Stimulated activated CD8-positive, alpha-beta memory T cell treated with anti-CD3 and anti-CD28 coated beads, Interleukin-2, amount 100 ng/mL, for 1 hour (primary cell): ENCODE measurements around the gene ZNF436.
"Not testable (repeated sequence)": the region's sequence is repeated elsewhere in the genome, so short reads cannot be mapped to it uniquely, and the experiment has no call there.

Experiments
- DNase-seq, 2 donors: peaks; one replicate each; pipeline ENCODE4 v3.0.0-alpha.2; 2020; ENCODE audit warnings: low read depth in 2 of 2

ZNF436 gene

DNA sequence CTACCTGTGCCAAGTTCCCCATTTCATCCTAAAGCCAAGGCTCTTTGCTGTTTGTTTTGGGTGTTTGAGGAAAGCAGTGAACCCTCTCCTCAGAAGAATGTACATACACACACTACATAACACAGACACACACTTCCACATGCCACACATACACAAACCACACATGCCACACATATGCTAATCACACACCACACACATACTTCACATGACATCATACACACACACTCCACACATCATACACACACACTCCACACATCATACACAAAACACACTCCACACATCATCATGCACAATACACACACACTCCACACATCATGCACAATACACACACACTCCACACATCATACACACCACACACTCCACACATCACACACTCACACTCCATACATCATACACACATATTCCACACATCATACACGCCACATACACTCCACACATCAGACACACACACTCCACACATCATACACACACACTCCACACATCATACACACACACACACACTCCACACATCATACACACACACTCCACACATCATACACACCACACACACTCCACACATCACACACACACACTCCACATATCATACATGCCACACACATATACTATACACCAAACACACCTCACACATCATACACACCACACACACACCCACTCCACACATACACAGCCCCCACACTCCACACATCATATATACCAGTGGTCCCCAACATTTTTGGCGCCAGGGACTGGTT lies 22.7 kb upstream of the ZNF436 start:
- DNase-seq: no peak

DNA sequence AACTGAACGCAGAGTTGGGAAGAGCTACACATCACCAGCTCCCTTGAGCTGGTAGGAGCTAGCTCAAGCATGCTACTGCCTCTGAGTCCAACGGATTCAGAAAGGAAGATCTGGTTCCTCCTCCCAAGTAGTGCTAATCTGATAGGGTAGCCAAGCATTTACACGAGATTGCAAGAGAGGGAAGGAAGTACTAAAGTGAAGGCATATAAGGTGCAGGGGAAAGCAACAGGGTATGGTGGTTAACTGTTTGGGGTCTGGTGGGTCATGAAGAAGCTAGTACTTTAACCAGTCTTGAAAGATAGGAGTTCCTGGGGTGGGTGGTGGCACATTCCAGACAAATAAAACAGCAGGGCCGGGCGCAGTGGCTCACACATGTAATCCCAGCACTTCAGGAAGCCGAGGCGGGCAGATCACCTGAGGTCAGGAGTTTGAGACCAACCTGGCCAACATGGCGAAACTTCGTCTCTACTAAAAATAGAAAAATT lies 20.2 kb upstream of the ZNF436 start:
- DNase-seq: no peak

DNA sequence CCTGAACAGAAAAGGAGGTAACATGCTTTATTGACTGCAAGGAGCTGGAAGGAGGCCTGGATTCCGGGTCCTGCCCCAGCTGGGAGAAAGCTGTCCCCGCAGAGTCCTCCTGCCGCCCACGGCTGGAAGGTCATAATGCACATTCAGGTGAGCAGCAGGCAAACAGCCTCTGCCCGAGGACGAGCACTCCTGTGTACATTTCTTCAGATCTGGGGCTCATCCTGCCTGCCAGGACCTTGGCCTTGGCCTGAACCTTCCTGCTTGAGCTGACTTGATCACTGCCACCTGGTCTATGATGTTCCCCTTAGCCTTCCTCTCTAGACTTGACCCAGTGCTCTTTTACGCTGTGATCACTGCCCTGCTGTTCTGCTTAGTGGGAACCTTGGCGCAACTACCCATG lies 17.9 kb upstream of the ZNF436 start:
- DNase-seq: no peak

DNA sequence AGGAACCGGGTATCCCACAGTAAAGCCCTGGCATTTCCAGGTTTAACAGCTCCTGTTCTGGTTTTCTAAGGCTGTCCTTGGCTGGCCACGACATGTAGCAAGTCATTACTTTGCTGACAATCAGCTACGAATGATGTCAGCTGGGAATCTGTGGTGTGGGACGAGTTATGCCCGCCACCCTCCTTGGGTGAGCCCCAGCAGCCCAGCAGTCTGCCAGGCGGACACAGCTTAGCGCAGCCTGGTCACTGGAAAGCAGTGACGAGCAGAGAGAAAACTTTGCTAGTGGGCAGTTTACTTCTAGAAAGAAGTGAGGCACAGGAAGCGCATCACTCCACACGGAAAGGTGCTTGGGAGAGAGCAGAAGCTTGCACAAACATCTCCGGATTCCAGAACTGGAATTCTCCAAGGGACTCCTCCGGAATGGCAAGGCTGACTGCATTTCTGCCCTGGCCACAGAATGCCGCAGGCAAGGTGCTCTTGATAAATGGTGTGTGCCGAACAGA lies 15.5 kb upstream of the ZNF436 start:
- no peak for DNase-seq

DNA sequence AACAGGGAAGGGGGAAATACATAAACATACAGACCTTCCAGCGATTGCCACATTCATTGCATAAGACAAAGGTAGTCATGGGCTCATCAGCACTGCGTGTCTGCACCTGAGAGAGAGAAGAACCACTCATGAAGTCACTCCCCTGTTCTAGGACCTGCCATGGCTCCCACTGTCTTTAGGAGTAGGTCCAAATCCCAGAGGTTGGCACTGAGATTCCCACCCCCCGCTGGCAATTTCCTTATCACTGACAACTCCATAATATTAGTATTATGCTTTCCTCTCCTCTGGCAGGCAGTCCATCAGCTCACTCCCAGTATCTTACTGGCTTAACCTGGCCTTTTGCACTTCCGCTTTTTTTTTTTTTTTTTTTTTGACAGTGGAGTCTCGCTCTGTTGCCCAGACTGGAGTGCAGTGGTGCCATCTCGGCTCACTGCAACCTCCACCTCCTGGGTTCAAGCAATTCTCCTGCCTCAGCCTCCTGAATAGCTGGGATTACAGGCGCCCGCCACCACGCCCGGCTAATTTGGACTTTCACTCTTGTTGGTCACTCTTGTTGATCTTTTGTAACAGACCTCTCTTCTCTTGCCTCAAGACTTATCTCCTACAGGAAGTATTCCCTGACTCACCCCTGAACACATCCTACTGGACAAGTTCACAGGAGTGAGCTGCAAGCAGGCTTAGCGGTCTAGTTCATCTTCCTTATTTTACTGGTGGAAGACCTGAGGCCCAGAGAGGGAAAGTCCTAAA lies 14.8 kb upstream of the ZNF436 start:
- DNase-seq: no peak

DNA sequence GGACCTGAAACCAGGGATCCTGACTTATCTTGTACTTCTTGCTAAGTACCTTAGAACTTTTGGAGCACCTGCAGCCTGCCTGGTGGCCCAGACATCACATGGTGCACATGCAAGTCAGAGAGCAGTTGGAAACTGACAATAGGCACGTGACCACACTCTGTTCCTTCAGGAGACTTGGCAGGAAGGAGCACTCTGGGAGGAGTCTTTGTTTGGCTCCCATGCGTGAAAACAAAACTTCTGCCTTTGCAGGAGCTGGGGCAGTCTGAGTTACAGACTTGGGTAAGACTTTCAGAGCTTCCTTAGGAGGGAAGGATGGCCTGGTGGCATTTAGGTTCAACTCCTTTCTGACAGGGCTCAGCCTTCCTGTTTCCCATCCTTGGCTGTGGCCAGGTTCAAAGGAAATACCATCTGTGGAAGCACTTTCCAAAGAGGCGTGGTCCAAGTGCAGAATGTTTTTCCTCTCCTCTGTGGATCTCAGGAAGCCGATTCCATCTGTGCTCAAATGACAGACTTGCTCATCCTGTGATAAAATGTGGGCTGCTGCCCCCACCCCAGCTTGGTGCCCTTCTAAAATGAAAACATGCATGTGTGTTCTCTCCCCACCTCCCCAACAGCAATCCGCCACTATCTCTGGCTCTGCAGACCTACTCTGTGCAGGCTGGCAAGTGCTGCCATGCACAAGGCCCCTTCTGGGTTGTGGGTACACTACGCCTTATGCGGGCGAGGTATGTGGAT lies 14.1 kb upstream of the ZNF436 start:
- DNase-seq: no peak

DNA sequence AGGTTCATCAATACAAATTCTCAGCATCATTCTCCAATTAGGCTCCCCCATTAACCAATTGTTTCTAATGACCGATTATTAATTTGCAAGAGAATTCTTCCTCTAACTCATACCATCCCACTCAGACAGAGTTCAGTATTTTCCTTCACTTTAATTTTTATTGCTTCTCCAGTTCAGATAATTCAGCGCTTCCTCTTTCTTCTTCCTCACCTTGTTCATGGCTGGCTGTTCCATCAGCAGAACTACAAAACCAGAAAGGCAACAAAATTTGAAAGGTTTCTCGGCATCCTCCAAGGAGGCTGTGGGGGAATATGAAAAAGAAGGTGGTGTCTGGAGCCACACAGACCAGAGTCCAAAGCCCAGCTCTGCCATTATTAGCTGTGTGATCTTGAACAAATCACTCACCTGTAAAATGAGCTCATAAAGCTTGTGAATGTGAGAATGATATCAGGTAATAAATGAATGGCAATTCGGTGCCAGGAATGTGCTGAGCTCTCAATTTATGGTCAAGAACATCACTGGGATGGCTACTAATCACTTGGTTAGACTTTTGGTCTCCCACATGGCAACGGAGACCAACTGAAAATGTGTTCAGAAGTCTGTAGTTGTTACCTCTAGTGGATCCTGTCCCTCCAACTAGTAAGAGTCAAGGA lies 11.7 kb upstream of the ZNF436 start:
- DNase-seq: no peak

DNA sequence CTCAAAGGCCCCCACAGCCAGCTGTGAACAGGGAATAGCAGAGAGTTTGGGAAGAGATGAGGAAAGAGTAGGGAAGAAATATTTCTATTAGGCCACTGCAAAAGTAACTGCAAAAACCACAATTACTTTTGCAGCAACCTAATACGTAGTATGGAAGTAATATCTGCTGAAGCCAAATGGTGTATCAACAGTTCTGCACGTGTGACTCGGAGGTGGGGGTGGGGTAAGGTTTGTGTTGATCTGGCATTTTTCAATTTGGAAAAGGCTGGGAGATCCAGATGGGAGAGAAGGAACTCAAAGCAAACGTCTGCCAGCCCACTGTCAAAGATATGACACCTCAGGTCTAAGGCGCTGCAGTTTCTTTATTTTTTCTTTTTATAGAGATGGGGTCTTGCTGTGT lies 11.1 kb upstream of the ZNF436 start:
- DNase-seq: no peak

DNA sequence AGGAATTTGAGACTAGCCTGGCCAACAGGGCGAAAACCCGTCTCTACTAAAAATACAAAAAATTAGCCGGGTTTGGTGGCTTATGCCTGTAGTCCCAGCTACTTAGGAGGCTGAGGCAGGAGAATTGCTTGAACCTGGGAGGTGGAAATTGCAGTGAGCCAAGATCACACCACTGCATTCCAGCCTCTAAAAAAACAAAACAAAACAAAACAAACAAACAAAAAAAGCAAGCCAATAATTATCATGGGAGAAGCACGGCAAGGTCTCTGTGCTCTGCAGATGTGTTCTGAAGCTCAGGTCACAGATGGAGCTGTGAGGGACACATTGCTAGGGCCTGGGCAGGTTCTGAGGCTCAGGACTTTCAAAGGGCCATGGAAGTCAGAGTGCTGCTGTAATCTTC lies 10.6 kb upstream of the ZNF436 start:
- not testable (repeated sequence) for DNase-seq

DNA sequence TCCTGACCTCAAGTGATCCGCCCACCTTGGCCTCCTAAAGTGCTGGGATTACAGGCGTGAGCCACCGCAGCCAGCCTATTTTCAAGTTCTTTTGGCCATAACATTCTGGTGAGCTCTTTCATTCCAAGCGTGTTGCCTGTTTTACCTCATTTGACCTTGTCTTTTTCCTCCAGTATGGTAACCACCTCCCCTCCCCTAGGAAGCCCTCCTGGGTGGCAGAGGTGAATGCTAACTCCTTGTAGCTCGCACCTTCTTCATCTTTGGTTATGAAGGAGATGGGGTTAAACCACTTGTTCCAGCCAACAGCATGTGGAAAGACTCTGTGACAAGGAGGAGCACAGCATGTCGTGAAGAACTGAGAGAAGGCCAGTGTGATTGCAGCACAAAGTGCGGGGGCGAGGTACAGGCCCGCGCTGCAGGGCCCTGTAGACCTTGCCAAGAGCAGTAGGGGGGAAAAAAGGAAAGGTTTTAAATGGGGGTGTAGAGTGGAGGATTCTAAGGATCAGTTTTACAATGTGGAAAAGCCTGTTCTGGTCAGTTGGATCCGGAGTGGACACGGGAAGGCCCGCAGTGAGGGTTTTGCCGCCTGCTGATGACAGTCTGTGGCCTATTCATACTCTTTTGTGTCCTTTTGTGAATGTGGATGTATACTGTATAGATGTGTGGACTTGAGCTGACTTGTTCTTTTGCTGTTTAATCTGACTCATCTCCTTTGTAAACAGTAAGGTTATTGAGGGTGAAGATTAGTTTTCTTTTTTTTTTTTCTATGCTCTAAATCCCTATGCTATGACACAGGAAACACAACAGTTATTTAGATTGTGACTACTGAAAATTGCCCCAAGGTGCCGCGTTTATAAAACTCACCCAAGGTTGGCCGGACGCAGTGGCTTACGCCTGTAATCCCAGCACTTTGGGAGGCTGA lies 7.5 kb upstream of the ZNF436 start:
- DNase-seq: no peak

DNA sequence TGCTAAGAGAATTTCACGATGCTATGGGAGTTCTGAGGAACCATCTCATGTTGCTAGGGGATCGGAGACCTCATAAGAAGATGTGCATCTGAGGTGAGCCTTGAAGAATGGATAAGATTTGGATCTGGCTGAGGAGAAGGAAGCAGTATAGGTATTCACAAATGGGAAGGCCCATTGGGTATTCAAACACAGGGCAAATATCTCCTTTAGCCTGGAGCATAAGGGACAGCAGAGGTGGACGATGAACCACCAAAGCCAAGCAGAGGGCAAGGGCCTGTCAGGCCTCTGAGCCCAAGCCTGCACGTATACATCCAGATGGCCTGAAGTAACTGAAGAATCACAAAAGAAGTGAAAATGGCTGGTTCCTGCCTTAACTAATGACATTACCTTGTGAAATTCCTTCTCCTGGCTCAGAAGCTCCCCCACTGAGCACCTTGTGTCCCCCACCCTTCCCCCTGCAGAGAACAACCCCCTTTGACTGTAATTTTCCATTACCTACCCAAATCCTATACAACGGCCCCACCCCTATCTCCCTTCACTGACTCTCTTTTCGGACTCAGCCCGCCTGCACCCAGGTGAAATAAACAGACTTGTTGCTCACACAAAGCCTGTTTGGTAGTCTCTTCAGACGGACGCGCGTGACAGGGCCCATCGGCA lies 4.6 kb upstream of the ZNF436 start:
- DNase-seq: not testable (repeated sequence)

DNA sequence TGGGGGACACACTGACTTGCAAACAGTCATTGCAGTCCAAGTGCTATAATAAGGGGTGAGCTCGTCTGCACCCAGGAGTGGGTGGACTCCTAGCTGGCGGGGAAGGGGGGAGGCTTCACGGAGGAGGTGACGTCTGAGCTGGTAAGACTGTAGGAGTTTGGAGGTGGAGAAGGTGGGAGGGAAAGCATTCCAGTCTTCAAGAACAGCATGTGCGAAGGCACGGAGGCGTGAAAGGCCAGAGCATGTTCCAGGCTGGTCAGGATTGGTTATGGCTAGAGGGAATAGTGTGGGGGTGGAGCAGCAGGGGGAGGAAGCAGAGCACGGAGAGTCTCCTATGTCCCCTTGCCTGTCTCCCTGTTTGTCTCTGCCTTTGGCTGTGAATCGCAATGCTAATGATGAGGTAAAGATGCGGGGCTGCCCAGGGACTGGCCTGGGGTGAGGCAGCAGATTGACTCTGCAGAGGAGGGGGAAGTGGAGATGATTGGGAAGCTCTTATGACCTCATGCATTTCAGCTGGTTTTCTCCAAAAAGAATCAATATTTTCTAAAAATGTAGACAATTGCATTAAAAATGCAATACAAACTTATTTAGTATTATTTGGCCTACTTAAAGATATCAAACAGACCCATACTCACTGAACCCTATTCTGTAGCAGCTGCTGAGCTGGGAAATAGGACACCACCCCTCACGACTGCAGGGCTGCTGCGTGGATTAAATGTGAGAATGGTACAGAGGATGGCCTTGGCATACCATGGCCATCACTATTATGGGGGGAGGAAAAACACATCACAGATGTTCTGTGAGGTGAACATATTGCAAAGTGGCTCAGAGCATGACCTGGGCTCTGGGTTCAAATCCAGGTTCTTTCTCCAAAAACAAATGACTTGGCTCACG lies 2.6 kb upstream of the ZNF436 start:
- DNase-seq: no peak

DNA sequence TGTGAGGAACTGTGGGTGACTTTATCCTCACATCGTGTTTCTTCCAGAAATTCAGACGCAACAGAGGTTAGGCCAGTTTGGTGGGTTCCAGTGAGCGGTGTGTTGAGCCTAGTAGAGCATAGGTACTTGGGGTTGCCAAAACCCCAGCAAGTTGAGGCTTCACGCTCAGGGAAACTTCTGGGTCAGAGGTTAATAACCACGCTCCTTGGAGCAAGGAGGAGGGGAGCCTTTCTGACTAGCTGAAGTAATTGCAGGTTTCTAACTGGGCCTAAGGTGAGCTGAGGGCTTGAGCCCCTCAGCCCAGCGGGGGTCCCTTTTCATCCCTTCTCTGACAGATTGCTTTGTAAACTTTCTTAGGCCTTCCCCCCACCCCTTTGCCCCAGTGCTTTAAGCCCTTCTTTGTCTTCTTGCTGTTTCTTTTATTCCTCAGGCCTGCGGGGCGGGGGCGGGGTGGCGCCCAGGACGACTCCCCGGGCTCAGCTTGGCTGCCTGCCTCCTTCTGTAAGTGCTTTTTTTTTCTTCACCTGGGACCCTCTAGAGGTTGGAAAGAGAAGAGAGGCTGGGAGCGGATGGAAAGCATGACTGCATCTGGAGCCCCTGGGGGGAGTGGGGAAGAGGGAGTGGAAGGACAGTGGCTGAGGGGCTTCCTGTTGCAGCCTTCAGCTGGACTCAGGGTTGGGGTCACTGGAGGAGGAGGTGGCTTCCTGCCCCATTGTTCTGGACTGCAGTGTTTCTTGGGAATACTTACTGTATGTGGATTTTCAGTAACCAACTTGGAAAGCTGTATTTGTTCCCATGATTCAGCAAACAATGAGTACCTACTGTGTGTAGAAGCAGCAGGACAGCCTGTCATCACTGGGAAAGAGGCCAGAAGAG lies 1.3 kb upstream of the ZNF436 start:
- DNase-seq: no peak

DNA sequence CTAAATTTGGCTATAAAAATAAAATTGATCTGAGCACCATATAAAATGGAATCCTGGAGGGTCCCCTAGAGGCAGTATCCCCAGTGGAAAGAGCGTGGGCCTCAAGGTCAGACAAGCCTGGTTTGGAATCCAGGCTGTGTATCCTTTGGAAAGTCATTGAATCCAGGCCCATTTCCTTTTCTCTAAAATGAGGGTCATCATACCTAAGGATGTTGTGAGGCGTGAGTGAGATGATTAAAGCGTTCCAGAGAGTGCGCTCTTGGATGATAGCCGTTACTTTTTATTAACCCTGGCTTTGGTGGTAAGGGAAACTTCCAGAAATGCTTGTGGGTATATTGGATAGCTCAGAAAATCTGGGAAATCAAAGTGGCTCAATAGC lies 683 bp upstream of the ZNF436 start:
- no peak for DNase-seq

DNA sequence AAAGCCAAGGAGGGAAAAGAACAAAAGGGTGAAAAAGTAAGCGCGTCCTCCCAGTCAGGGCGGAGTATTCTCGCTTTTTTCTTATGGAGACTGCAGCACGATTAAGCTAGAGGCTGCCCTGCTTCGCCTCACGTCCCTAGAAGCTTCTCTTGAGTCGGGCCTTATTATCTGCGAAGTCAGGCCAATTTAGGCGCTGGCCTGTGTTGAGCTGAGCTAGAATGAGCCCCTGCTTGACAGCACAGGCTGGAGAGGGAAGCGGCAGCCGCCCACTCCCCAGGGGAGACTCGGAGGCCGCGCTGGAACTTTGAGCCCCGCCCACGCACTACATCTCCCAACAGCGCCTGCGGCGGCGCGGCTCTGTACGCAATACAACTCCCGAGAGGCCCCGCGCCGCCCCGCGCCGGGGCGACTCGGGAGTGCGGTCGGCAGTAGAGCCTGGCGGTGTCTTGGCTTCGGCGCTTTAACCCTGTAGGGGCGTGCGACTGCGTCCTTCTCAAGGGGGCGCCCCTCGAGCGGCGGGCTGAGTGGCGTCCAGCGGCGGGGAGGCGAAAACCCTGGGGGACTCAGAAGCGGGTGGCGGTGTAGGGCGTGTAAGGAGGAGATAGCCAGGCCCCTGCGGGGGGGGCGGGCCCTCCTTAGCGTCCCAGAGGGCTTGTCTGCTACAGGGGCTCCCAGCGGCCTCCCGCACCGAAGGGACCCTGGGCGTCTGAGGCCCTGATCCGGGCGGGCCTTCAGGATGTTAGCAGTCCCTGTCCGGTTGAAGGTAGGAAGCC lies 888 bp downstream of the ZNF436 start:
- peak; percentile 64 to 81 for DNase-seq

DNA sequence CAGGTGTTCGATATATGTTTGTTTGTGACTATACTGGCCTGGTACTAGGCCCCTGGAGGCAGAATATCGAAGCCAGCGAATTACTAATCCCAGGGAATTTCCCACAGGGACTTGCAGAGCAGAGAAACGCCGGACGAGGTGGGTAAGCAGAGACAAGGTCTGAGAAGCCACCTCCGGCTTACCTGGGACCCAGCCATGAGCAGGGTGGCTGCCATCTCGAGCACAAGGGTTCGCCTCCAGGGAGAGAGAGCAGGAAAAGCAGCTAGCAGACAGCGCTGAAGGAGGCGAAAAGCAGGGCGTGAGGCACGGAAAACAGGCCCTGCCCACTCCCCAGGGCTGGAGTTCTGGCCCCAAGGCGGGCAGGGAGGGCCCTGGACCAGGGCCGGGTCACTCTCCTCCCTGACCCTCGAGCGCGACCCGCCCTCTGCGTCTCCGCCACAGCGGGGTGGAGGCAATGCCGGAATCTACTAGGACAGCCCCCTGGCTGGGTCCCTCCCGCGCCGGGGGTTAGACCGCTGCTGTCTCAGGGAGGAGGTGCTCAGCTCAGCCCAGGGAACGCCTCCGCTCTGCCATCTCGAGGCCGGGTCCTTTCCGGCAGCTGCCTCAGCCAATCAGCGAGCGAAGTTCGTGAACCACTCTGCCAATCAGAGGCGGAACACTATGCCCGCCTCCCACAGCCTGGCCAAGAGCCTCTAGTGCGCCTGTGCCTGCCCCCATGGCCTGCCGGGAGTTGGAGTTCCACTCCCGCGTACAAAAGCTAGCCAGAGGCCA lies 1.7 kb downstream of the ZNF436 start:
- peak; percentile 95 for DNase-seq

DNA sequence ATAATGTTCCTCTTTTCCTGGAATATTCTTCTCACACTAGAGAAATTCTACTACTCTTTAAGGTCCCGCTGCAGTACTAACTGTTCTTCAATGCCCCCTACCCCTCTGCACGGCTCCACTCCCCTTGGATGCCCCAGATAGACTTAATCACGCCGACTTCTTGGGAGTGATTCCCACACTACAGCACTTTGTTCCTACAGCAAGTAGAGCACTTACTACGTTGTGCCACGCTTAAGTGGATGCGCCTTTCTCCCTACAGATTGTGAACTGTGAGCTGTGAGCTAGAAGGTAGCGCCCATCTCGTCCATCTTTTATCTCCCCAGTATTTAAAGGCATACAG lies 2.2 kb downstream of the ZNF436 start:
- DNase-seq: no peak
